GM18502 (cell line): ENCODE measurements around the gene FAM120A.

Source experiments
- ATAC-seq: cut with Tn5 transposase; IDR thresholded peaks from one replicate; pipeline ENCODE4 v1.9.1; 2021; ENCODE audit warnings: mild to moderate bottlenecking; ENCODE audit not compliant: unreplicated experiment, poor library complexity

The FAM120A gene

DNA sequence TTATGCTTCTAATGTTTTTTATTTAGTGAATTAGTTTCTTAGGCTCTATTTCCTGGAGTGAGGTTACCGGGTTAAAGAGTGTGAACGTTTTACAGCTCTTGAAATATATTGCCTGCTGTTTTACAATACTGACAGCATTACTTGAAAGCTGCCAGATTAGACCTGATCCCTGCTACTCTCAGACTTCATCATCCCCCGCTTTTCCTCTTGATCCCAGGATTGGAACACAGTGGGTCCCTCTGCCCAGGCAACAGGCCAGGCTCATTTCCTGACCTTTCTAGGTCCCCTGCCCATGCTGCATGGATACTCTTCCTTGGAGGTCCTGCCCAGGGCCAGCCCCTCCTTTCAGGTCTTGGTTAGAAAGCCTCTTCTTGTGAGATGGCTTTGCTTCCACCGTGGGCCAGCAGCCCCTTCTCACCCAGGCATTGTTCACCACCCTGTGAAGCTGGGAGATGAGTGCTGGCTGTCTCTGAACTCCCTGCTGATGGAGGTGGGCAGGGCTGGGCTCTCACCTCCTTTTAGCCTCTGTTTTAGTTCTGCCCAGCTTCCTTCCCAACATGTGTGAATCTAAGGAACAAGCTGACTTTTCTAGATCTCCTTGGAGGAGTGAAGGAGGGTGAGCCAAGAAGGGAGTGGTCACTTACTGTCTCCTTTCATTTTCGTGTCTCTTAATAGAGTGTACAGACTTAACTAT, 17.4 kb downstream of the FAM120A start:
- ATAC-seq = no peak

DNA sequence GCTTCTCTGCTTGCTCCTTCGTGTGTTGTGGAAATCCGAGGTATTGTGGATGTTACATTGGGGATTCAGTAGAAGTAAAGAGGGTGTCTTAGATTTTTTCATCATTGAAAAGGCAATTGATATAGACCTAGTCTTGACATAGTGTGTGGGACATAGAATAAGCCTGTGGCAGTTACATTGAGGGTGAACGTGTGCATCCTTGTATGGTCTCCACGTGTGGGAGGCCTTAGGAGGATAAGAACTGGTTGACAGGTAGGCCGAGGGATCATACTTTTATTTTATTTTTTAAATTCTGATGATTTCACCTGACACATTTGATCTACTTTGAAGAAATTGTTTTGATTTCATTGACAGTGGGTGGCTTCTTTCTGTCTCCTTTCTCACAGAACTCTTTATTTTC, 18.9 kb downstream of the FAM120A start:
- ATAC-seq = no peak

DNA sequence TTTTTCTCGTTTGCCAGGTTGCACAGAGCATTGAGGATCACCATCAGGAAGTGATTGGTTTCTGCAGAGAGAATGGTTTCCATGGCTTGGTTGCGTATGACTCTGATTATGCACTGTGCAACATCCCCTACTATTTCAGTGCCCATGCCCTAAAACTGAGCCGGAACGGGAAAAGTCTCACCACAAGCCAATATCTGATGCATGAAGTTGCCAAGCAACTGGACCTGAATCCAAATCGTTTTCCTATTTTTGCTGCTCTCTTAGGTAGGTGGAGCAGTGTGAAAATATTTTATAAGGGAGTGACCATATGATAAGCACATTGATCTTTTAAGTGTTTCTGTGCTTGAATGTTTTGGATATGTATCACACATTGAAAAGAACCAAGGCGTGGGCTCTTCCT, 19.6 kb downstream of the FAM120A start:
- ATAC-seq = no peak

DNA sequence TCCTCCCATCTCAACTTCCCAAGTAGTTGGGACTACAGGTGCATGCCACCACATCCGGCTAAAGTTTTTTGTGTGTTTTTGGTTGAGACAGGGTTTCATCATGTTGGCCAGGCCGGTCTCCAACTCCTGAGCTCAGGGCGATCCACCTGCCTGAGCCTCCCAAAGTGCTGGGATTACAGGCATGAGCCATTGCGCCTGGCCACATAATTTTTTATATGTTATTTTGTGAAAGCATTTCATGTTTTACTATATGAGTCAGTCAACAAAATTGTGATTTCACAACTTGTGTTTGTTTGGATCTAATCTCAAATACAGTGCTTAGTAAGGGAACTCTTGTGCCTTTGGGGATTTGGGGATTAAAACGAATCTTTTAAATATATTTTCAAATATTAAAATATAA, 21.9 kb downstream of the FAM120A start:
- ATAC-seq = no peak

DNA sequence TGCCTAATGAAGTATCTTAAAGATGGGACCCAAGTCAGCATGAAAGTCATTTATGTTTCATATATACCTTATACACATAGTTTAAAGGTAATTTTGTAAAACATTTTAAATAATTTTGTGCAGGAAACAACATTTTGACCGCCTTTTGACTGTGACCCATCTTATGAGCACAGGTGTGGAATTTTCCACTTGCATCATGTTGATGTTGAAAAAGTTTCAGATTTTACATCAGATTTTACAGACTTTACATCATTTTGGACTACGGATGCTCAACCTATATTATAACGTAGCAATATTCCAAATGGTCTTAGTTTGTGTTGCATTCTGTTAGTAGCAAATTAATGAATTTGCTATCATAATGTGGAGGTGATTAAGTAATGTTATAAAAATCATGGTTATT, 23.6 kb downstream of the FAM120A start:
- no peak for ATAC-seq

GRCh38 chr9:93475856-93476255, 24.4 kb downstream of the FAM120A start:
- ATAC-seq = no peak

- ATAC-seq = no peak
Measured at GRCh38 chr9:93476924-93477323, 25.4 kb downstream of the FAM120A start.

- ATAC-seq = no peak
Measured at GRCh38 chr9:93477397-93477796, 25.9 kb downstream of the FAM120A start.

GRCh38 chr9:93479726-93480125, 28.2 kb downstream of the FAM120A start:
- no peak for ATAC-seq

DNA sequence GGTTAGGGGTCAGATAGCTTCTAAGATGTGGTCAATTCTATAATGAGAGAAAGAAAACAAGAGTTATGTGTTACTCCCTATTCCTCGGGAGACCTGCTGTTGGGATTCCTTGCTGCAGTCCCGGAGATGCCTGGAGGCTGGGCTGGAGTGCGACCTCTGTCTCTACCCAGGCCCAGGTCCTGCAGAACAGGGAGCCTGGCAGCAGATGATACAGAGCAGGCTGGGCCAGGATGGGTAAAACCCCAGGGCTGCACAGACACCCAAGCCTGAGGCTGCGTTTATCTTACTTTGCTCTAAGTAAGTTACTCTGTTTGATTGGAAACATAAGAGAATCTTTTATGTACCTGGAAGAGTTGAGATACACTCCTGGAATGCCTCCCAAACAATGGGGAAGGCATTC, 28.8 kb downstream of the FAM120A start:
- no peak for ATAC-seq

DNA sequence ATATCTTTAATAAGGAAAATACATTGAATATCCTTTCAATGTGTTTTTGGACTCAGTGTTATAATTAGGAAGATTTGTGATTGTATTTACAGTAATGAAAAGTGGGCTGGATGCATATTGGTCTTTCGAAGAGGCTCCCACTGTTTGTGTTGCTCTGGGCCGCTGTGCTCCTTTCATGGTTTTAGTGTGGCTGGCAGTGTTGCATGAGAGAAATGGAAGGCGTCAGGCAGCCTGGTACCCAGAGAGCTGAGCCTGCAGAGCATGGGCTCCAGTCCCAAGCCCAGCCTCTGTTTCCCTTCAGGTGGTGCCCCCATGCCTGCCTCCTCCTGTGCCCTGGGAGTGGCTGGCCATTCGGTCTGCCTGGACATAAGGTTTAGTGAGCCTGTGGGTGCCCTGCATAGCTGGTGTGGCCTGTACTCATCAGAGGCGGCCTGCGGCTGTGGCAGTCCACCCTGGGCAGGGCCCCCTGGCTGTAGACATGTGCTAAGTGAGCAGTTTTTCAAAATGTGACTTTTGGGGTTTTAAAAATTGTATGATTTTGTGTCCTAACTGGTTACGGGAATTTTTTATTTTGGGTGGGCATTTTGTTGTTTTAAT, 29.3 kb downstream of the FAM120A start:
- ATAC-seq = no peak

- no peak for ATAC-seq
Measured at GRCh38 chr9:93483497-93483896, 32.0 kb downstream of the FAM120A start.

GRCh38 chr9:93486268-93486667, 34.8 kb downstream of the FAM120A start:
- ATAC-seq = no peak

DNA sequence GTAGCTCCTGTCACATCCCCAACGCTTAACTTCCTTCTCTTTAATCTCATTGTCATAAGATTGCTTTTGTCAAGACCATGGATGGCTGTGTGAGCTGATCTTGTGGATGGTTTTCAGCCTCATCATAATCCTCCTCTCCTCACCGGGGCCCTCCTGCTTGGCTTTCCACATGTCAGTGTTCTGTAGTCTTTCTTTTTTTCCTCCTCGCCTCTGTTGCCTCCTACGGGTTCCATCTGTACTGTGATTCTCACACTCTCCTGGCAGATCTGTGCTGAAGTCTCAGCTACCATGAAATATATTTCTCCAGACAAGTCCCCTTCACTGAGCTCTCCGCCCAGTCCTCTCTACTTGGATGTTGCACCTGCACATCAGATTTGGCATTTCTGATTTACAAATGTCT, 36.8 kb downstream of the FAM120A start:
- ATAC-seq = no peak

DNA sequence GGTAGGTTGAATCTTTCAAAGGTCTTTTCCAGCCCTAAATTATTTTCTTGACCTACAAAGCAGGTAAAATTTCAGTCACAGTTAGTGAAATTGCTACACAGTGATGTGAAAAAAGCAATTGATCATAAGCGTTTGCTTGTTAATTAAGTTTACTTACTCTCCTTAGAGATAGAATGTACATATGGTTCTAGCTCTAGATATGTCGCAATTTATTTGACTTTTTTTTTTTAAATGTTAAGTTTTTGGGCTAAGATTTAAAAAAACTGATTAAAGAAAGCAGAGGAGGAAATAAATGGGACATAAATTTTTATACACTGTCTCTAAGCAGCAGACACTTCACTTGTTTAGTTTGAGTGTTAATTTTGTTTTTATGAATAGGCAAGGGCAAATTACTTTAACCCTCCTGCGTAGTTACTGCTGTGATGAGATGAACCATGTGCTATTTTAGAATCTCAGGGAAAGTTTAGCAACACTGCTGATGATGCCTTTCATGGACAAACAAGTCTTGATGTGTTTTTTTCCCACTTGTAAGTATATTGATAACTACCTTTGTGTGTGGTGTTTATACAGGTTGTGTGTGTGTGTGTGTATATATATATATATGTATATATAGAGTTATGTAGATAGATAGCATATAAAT, 40.2 kb downstream of the FAM120A start:
- ATAC-seq = no peak

- ATAC-seq = no peak
Measured at GRCh38 chr9:93492327-93492726, 40.8 kb downstream of the FAM120A start.

DNA sequence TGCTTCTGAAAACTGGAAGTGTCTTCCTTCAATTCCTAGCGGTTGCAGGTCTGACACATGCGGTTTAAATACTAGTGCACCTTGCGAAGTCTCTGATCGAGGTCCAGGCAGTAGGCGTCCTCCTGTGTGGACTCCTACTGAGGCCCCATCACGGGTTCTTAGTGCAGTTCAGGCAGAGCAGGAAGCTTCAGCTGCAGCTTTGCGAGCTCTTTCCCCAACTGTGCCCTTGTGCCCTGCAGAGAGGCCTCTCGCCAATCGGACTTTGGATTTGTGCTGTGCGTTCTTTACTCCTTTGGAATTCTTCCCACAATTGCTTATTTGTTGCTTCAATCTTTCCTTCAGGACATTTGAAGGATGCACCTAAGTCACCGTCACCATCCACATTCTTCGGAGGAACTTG, 42.5 kb downstream of the FAM120A start:
- ATAC-seq = no peak

DNA sequence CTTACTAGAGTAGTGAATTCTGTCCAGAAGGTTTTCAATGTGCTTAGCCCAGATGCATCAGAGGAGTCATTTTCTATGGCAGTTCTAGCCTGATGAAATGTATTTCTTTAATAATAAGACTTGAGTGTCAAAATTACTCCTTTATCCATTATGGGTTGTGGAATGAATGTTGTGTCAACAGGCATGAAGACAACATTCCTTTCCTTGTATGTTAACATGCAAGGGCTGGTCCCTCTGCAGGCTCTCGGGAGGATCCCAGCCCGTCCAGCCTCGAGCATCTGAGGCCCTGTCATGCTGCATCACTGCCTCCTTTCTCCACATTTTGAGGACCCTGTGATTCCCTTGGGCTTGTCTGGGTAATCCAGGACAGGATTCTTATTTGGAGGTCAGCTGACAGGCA, 44.8 kb downstream of the FAM120A start:
- ATAC-seq = no peak

GRCh38 chr9:93500571-93501298, 49.2 kb downstream of the FAM120A start:
- no peak for ATAC-seq

- no peak for ATAC-seq
Measured at GRCh38 chr9:93501406-93501805, 49.9 kb downstream of the FAM120A start.

DNA sequence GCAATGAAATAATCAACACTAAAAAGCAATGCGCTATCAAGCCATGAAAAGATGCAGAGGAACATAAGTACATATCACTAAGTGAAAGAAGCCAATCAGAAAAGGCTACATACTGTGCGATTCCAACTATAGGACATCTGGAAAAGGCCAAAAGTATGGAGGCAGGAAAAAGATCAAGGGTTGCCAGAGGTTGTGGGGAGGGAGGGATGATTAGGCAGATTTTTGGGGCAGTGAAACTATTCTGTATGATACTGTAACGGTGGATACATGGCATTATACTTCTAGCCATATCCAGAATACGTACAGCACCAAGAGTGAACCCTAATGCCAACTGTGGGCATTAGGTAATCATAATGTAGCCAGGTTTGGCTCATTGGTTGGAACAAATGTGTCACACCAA, 51.9 kb downstream of the FAM120A start:
- no peak for ATAC-seq
